IgD-negative memory B cell (primary cell): ENCODE results near the gene CEP170B. TPM values are rescaled to one million over a fixed set of nuclear protein-coding genes. Genes with fewer than 3 reads are reported as not detected.

ENCODE experiments used
- H3K27ac Mint-ChIP-seq, 3 donors: one replicate each; pipeline ENCODE4 v1.8.0; 2020 to 2022; ENCODE audit warnings: mild to moderate bottlenecking in 3 of 3, mixed read lengths in 3 of 3, moderate library complexity in 1 of 3
- H3K27me3 Mint-ChIP-seq: one replicate; pipeline ENCODE4 v1.8.0; 2021; ENCODE audit warnings: mixed read lengths
- H3K36me3 Mint-ChIP-seq: one replicate; pipeline ENCODE4 v1.8.0; 2020; ENCODE audit warnings: mild to moderate bottlenecking, mixed read lengths
- H3K4me1 Mint-ChIP-seq, 3 donors: one replicate each; pipeline ENCODE4 v1.8.0; 2020 to 2022; ENCODE audit warnings: mixed read lengths in 3 of 3, mild to moderate bottlenecking in 1 of 3
- H3K4me3 Mint-ChIP-seq, 4 donors: one replicate each; pipeline ENCODE4 v1.8.0; 2020 to 2022; ENCODE audit warnings: mild to moderate bottlenecking in 4 of 4, mixed read lengths in 4 of 4, moderate library complexity in 3 of 4
- H3K9me3 Mint-ChIP-seq, 3 donors: one replicate each; pipeline ENCODE4 v1.8.0; 2020 to 2021; ENCODE audit warnings: mixed read lengths in 3 of 3, mild to moderate bottlenecking in 1 of 3
- polyA plus RNA-seq: library from polyadenylated mRNA; unstranded; fragments of 300-500 nt; fragmentation: Illumina TruSeq; gene quantifications from one replicate; pipeline ENCODE4 v1.2.3, GENCODE V29; 2021

CEP170B gene
- polyA plus RNA-seq: not detected

GRCh38 chr14:104865081-104865630 is at the start of gene CEP170B:
CEP170B (plus strand) TSS chr14:104865268; CDS start chr14:104868451, 3,183 bp downstream.
- Mint-ChIP-seq H3K27ac (peak within 1 kb of the TSS in 2 of 3 donors; percentile 31 to 76), H3K4me1 (peaks cover 0 to 2% (median 1%) of the 10 kb centered on the region in 3 donors), H3K36me3 (no peaks in the 10 kb centered on the region), H3K4me3 (peak within 1 kb of the TSS in 3 of 4 donors; percentile 46 to 80 (median 66)), H3K9me3 (no peaks in the 10 kb centered on the region), H3K27me3 (peaks cover 21% of the 10 kb centered on the region)

- Mint-ChIP-seq H3K4me1 (peaks cover 7 to 17% (median 14%) of the 10 kb centered on the region in 3 donors), H3K36me3 (peaks cover 2% of the 10 kb centered on the region), H3K4me3 (peak overlapping the region; percentile 92 to 97 (median 94)), H3K27me3 (no peaks in the 10 kb centered on the region), H3K9me3 (no peaks in the 10 kb centered on the region), H3K27ac (peak overlapping the region; percentile 94 to 95 (median 94))
These were observed 48.5 kb upstream of the CEP170B start for GRCh38 chr14:104816616-104816884.

GRCh38 chr14:104817930-104818713 is 46.9 kb upstream of the CEP170B start:
- no peaks in the 10 kb centered on the region for H3K9me3 Mint-ChIP-seq
- H3K27me3 Mint-ChIP-seq: no peaks in the 10 kb centered on the region
- H3K4me3 Mint-ChIP-seq: peak overlapping the region in 3 of 4 donors; percentile 12 to 48 (median 33)
- peaks cover 3% of the 10 kb centered on the region for H3K36me3 Mint-ChIP-seq
- peaks cover 7 to 17% (median 14%) of the 10 kb centered on the region in 3 donors for H3K4me1 Mint-ChIP-seq
- peak overlapping the region in 2 of 3 donors; percentile 32 to 39 for H3K27ac Mint-ChIP-seq

GRCh38 chr14:104818714-104819161 is 46.3 kb upstream of the CEP170B start:
- no peaks in the 10 kb centered on the region for H3K27me3 Mint-ChIP-seq
- H3K4me3 Mint-ChIP-seq: peak overlapping the region in 1 of 4 donors; percentile 48

GRCh38 chr14:104819361-104819781 is 45.7 kb upstream of the CEP170B start:
- Mint-ChIP-seq H3K4me1 (peaks cover 2 to 8% (median 5%) of the 10 kb centered on the region in 3 donors), H3K27ac (no peak overlapping the region), H3K27me3 (no peaks in the 10 kb centered on the region), H3K9me3 (no peaks in the 10 kb centered on the region), H3K4me3 (peak overlapping the region in 1 of 4 donors; percentile 40), H3K36me3 (peaks cover 3% of the 10 kb centered on the region)

More at GRCh38 chr14:104818714-104819161, 46.3 kb upstream of the CEP170B start:
- Mint-ChIP-seq H3K27ac (peak overlapping the region in 1 of 3 donors; percentile 32), H3K4me1 (peaks cover 8 to 13% (median 8%) of the 10 kb centered on the region in 3 donors), H3K9me3 (no peaks in the 10 kb centered on the region), H3K36me3 (peaks cover 3% of the 10 kb centered on the region)

- Mint-ChIP-seq H3K27me3 (peaks cover 9% of the 10 kb centered on the region), H3K27ac (peak overlapping the region in 1 of 3 donors; percentile 82), H3K4me1 (peaks cover 0 to 11% (median 7%) of the 10 kb centered on the region in 3 donors), H3K36me3 (peaks cover 3% of the 10 kb centered on the region), H3K4me3 (no peak overlapping the region), H3K9me3 (peaks cover 0 to 4% (median 0%) of the 10 kb centered on the region in 3 donors)
These were observed 44.3 kb upstream of the CEP170B start for GRCh38 chr14:104820669-104821228.

- Mint-ChIP-seq H3K9me3 (peaks cover 0 to 4% (median 0%) of the 10 kb centered on the region in 3 donors), H3K4me3 (peak overlapping the region in 1 of 4 donors; percentile 48), H3K27ac (no peak overlapping the region), H3K36me3 (peaks cover 3% of the 10 kb centered on the region), H3K4me1 (peaks cover 0 to 12% (median 7%) of the 10 kb centered on the region in 3 donors), H3K27me3 (peaks cover 11% of the 10 kb centered on the region)
These were observed 43.7 kb upstream of the CEP170B start for GRCh38 chr14:104821229-104821945.

GRCh38 chr14:104821971-104822608 is 43.0 kb upstream of the CEP170B start:
- H3K4me1 Mint-ChIP-seq: peaks cover 0 to 9% (median 6%) of the 10 kb centered on the region in 3 donors
- peak overlapping the region in 2 of 4 donors; percentile 17 to 48 for H3K4me3 Mint-ChIP-seq
- H3K9me3 Mint-ChIP-seq: peaks cover 0 to 4% (median 0%) of the 10 kb centered on the region in 3 donors
- no peak overlapping the region for H3K27ac Mint-ChIP-seq
- peaks cover 11% of the 10 kb centered on the region for H3K27me3 Mint-ChIP-seq
- H3K36me3 Mint-ChIP-seq: peaks cover 3% of the 10 kb centered on the region

- Mint-ChIP-seq H3K27ac (no peak overlapping the region), H3K9me3 (peaks cover 0 to 4% (median 0%) of the 10 kb centered on the region in 3 donors), H3K27me3 (peaks cover 12% of the 10 kb centered on the region), H3K36me3 (peaks cover 1% of the 10 kb centered on the region), H3K4me1 (peaks cover 5 to 9% (median 8%) of the 10 kb centered on the region in 3 donors), H3K4me3 (peak overlapping the region in 1 of 4 donors; percentile 5)
These were observed 42.0 kb upstream of the CEP170B start for GRCh38 chr14:104822821-104823615.

- Mint-ChIP-seq H3K27ac (peak overlapping the region in 2 of 3 donors; percentile 26 to 39), H3K4me3 (peak overlapping the region; percentile 3 to 61 (median 10)), H3K27me3 (peaks cover 12% of the 10 kb centered on the region), H3K4me1 (peaks cover 5 to 9% (median 8%) of the 10 kb centered on the region in 3 donors), H3K36me3 (peaks cover 1% of the 10 kb centered on the region), H3K9me3 (peaks cover 0 to 4% (median 0%) of the 10 kb centered on the region in 3 donors)
These were observed 40.6 kb upstream of the CEP170B start for GRCh38 chr14:104824353-104824997.

- Mint-ChIP-seq H3K27ac (peak overlapping the region in 2 of 3 donors; percentile 13 to 26), H3K4me1 (peaks cover 5 to 9% (median 8%) of the 10 kb centered on the region in 3 donors), H3K9me3 (peaks cover 0 to 4% (median 0%) of the 10 kb centered on the region in 3 donors), H3K4me3 (peak overlapping the region; percentile 5 to 86 (median 73)), H3K27me3 (peaks cover 12% of the 10 kb centered on the region), H3K36me3 (peaks cover 1% of the 10 kb centered on the region)
These were observed 38.7 kb upstream of the CEP170B start for GRCh38 chr14:104826189-104826860.

- Mint-ChIP-seq H3K36me3 (no peaks in the 10 kb centered on the region), H3K27ac (peak overlapping the region in 1 of 3 donors; percentile 73), H3K4me1 (peaks cover 5 to 9% (median 8%) of the 10 kb centered on the region in 3 donors), H3K27me3 (peaks cover 12% of the 10 kb centered on the region), H3K9me3 (peaks cover 0 to 4% (median 0%) of the 10 kb centered on the region in 3 donors), H3K4me3 (peak overlapping the region; percentile 65 to 86 (median 78))
These were observed 38.2 kb upstream of the CEP170B start for GRCh38 chr14:104826861-104827176.
